Fibroblast of gingiva (primary cell): ENCODE measurements around the gene SLC25A12.
"Not testable (repeated sequence)": the region's sequence is repeated elsewhere in the genome, so short reads cannot be mapped to it uniquely, and the experiment has no call there.

Source experiments
- DNase-seq: peaks from one replicate; pipeline ENCODE4 v3.0.0-alpha.2; 2011; ENCODE audit warnings: low read depth

The SLC25A12 gene

DNA sequence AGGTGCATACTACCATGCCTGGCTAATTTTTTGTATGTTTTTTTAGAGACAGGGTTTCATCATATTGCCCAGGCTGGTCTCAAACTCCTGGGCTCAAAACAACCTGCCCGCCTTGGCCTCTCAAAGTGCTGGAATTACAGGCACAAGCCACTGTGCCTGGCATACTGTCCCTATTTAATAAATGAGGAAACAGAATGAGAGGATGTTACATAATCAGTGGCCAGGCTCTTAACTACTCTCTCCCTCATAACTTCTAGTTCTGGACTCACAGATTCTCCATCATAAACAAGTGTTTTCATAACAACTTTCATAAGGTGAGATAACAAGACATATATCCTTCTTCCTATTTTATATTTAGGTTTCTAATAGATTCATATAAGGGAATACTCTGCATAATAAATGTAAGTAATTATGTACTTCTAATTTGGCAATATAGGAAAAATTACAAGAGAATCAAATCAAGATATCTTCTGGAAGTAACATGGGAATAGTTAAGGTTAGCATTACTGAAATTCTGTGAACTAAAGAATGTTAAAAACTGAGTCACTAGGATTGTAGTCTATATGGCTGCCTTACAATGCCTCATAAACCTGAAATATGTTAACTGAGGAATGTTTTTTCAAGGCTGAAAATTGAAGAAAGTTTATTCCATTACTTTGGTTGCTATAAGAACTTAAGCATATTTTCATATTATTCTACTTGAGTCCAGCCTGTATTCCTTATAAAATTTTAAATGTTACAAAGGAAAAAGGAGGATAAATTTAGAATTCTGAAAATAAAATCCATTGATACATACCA is 71.3 kb downstream of the SLC25A12 start:
- no peak for DNase-seq

DNA sequence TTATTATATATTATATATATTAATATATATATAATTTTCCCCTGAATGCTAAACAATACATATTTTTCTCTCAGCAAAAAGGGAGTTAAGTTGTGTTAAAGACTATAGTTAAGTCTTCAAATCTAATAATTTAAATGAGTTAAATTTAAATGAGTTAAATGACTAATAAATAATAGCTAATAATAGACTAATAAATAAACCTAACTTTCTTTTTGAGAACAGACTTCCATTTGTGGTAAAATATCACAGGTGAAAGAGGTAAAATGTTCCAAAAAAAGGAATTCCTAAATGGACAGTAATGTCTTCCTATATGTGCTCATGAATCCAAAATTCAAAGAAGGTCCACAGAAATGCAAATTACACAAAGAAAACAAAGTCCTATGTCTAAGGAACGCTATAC is 74.6 kb downstream of the SLC25A12 start:
- no peak for DNase-seq

DNA sequence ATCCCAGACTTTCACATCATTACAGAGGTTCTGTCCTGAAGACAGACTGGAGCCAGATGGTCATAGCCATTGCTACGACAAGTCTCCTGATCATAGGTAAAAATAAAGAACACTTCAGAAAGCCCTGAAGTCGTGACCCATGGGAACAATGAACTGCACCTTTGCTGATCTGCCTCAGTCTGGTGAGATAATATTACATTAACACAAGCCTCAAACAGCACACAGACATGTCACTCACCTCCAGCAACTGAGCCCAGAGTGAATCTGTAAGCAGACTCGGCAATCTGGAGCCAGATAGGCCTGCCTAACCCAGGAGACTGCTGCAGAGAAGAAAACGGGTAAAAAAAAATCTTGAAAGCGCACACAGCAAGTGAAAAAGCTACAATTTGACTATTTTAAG is 79.2 kb downstream of the SLC25A12 start:
- DNase-seq: no peak

DNA sequence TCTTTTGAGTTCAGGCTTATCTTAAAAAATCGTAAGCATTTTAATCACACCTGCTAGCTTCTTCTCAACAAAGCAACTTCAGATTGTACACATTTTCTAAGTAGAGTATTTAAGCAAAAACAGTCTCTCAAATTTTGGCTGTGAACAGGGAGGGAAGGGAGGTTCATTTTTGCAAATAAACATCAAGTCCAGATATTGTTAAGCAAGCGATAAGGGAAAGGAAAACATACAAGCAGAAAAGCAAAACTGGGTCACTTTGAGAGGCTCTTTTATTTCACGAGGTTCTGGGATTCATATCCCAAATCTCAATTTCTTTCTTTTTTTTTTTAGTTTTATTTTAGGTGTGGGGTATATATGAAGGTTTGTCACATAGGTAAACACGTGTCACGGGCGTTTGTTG is 79.9 kb downstream of the SLC25A12 start:
- DNase-seq: no peak

DNA sequence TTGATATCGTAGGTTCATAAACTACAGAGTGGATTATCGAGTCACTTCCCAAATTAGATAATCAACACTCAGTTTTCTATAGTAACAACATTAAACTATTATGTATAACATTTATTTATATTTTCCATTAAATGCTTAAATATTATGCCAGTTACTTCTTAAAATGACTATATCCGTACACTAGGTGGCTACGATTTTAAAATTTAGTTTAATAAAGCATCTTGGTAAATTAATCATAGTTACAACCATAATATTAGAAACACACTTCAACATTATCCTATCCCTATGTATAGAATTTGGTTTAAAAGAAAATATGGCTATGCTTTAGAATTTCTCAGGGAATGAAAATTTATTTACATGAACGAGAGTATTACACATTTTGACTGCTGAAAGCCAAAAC is 80.3 kb downstream of the SLC25A12 start:
- no peak for DNase-seq

DNA sequence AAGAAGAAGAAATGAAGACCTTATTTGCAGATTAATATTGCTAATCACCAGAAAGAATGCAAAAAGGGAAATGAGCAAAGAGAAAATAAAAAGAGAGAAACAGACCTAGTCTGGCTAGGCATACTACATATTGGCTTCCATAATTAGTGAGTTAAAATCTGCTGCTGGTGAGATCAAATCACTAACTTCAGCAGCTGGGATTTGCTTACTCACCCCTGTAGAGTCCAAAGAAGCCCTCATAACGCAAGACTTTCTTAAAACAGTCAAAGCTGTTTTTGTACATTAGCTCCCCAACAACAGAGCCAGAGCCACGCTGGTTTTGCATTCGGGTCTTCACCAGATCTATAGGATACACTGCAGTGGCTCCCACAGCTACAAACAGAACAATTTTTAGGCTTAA is 80.9 kb downstream of the SLC25A12 start:
- DNase-seq: no peak

DNA sequence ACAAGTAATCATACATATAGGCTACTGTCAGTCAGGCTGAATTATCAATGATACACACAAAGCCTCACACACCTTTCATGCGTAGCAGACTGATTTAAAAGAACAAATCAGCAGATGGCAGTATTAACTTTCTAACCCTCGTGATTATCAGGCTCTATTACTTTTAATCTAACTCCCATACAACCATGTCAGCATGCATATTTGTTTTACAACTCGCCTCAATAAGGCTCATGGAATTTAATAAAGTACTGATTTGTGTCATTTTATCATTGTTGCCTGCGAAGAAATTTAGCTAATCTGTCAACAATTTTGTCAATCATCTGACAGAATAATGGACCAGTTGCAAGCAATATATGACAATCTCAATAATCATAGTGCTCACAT is 82.8 kb downstream of the SLC25A12 start:
- peak; percentile 45 for DNase-seq

DNA sequence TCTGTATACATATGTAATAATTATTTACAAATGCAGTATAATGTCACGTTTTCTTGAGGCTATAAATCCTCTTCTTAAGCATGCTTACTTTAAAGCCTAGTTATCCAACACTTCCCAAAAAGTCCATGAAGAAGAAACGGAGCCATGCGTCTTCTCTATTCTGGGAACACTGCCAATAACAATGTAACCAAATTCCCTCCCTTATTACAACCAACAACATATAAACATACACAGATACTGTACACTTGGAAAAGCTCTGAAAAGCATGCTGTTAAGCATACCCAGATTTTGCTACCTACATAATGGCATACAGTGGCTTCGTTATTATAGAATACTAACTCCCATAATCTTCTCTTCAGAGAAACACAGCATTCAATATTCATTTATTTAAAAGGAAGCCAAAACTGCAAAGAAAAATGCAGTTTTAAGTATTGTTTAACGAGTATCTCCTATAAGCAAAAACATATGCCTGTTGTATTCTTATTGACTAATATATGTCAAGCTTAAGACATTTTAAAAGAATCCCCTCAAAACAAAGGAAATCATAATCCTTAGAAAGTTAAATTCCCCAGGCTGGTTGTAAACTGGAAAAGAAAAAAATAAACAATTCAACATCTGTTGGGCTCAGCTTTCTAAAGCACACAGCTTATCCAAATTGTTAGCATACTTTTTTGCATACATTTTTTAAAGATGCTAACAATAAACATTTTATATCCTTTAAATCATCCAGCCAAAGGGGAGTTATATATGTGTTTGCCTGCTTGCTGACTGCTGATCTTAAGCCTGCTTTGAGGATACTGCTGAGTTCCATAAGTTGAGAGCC is 83.4 kb downstream of the SLC25A12 start:
- peak; percentile 72 for DNase-seq

DNA sequence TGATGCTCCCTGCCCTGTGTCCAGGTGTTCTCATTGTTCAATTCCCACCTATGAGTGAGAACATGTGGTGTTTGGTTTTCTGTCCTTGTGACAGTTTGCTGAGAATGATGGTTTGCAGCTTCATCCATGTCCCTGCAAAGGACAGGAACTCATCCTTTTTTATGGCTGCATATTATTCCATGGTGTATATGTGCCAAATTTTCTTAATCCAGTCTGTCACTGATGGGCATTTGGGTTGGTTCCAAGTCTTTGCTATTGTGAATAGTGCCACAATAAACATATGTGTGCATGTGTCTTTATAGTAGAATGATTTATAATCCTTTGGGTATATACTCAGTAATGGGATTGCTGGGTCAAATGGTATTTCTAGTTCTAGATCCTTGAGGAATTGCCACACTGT is 85.2 kb downstream of the SLC25A12 start:
- not testable (repeated sequence) for DNase-seq

DNA sequence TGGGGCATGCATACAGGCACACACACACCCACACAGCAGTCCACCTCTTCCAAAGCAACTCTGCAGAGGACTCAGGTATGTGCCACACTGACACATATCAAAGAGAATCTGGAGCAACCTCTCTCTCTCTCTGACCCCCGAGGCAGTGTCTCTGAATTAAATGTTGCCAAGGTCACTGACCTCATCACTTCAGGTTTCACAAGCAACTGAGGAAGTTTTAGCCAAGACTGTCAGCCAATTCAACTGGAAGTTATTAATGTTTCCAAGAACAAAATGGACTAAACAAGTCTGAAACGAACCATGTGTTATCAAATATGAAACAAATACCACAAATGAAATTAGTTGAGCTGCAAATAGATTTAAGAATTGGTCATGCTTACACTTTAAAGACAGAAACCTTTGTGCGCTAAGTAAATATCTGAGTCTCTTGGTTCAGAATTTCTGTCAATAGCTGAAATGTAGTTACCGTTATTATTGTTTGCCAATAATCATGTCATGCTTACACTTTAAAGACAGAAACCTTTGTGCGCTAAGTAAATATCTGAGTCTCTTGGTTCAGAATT is 86.1 kb downstream of the SLC25A12 start:
- peak; percentile 45 for DNase-seq

DNA sequence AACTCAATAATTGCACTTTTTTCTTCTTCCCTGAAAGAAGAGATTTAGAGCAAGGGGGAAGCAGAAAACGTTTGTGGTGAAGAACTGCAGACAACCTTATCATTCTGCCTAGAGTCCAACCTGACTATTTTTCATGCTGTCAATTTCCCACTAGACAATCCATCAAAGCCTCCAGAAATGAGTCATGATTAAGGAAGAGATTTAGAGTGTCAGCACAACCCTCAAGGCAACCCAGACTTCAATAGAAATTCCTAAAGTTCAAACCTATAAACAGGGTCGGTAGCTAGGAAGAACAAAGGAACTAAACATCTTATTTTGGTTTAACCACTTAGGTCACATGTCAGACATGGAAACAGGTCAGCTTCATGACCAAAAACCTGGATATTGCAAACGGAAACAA is 86.9 kb downstream of the SLC25A12 start:
- no peak for DNase-seq

DNA sequence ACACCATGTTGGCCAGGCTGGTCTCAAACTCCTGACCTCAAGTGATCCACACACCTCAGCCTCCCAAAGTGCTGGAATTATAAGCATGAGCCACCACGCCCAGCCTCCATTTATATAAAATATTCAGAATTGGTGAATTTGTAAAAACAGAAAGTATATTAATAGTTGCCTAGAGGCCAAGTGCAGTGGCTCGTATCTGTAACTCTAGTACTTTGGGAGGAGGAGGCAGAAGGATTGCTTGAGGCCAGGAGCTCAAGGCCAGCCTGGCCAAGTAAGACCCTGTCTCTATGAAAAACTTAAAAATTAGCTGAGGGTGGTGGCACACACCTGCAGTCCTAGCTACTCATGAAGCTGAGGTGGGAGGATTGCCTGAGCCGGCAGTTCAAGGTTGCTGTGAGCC is 89.6 kb downstream of the SLC25A12 start:
- no peak for DNase-seq

DNA sequence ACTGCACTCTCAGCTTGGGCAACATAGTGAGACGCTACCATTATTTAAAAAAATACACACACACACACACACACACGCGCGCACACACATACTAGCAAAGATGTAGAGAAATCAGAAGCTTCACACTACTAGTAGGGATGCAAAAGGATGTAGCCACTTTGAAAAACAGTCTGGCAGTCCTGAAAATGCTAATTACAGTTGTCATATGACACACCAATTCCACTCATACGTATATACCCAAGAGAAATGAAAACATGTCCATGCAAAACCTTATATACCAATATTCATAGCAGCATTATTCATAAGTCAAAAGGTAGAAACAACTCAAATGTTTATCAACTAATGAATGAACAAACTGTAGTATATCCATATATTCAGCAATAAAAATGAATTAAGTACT is 90.3 kb downstream of the SLC25A12 start:
- DNase-seq: no peak

DNA sequence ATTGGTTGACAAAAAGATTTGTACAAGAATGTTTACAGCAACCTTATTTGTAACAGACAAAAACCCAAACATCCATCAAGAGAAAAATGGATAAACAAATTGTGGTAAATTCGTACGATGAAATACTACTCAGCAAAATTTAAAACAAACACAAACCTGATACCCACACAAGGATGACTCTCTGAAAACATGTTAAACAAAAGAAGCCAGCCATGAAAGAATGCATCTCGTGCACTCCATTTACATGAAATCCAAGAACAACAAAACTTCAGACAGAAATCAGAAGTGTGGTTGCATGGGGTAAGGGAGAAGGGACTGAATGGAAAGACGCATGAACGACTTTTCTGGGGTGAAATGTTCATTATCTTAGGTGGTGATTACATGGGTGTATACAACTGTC is 93.4 kb downstream of the SLC25A12 start:
- peak; percentile 64 for DNase-seq

DNA sequence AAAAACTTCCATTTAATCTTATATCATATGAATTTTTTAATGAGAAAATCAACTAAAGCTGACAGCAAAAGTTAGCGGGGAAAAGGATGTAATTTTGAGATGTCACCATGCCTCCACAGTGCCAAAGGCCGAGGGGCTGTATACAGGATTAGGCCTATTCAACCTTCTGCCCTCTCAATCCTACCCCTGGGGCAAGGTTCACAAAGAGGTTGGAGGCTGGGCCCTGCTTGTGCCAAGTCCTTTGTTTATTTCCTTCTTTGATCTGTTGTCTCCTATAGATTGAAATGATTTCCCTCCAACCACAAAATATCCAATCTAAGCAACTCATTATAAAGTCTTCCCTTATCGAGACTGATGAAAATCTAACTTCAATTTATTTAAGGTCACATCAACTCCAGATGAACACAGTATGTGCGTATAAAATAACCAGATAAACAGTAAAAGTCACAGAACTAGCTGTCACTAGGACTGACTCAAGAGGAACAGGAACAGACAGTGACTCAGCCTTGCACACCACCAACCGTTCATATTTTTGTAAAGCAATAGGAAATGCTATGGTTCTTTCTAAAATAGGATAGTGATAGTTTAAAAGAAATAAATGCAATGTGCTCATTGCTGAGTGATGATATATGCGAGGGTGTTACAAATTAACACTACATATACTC is 95.8 kb downstream of the SLC25A12 start:
- DNase-seq: peak; percentile 35

DNA sequence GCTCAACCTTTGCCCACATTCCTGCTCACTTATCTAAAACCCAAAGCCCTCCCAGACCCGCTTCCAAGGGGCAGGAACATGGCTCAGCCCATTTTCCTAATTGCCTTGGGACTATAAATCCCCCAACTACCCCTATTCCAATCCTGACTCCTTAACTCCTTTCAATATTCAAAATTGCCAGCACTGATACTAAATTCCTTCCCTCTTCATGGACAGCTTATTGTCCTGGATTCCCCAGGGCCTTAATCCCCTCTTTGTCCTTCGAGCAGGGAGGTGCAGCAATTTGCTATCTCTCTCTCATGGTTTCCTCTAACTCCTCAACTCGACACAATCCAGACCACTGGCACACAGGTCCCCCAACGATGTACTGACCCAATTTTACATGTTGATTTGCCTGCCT is 99.1 kb downstream of the SLC25A12 start:
- no peak for DNase-seq

DNA sequence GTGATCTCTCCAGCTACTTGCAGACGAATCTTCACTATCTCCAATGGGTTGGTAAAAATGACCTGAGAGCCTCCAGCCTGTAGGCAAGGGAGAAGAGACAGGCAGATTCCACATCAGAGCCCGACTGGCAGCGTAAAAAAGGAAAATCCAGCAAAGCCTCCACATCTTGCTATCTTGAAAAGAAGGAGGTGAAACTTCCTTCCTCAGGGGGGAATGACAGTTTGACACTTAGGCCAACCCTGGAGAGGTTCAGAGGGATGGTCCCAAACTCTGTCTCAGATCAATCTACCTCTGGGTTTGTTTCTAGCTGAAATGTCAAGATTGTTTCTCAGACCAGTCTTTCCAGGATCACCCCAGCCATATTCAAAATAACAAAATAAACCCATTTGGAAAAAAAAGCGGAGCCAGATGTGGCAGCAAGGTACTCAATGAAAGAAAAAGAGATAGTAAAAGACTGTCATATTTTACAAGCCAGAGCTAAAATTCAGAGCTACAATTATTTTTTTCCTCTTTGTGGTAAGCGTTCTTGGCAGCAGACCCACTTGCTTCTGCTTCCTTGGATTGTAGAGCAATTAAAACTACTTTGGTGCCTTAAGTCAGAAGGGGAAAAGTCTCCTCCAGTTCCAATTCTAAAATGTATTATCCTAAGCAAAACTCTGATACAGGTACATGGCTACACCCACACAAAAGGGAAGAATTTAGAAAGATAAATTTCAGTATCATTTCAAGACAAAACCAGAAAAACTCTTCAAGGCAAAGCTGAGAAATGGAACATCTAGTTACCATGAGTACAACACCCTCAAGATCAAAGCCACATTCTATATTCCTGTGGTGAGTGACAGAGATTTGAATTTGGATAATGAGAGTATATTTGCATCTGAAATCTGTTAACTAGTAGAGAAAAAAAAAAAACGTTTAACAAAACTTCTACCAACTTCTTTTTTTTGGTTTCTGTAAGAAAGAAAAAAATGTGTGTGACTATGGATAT is 100.1 kb downstream of the SLC25A12 start:
- no peak for DNase-seq

DNA sequence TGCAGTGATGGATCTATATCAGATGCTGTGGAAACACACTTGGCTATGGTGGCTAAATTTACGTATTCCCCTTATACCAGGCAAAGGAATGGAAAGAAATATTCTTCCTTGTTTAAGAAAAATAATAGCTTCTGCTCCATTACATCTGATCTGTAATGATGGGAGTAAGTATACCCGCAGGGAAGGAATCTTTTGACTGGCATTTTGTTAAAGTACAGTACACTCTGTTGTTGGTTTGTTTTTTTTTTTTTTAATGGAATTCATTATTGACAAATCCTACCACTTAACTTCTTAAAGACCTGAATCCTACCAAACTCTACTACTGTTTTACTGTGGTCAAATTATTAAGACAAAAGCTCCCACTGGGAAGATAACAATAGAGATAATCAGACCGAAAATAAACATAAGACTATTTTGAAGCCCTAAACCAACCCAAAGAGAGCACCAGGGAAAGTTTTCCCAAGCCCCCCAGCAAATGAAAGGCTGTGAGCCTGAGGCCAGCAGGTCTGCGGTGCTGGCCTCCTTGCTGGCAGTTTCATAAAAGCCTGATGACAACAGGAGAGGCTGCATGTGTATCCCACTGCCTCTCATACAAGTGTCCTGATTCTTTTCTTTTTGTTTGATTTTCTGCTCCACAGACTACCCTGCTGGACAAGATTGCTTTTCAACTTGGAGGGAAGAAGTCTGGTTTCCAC is 101.0 kb downstream of the SLC25A12 start:
- no peak for DNase-seq

DNA sequence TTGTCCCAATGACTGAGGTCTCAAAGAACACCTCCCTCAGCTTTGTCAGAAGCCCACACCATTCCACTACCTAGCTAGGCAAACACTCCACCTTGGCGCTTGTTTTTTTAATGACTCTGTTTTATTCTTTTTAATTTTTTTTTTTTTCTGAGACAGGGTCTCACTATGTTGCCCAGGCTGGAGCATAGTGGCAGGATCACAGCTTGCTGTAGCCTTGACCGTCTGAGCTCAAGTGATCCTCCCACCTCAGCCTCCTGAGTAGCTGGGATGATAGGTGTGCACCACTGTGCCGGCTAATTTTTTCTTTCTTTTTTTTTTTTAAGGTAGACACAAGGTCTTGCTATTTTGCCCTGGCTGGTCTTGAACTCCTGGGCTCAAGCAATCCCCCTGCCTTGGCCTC is 101.9 kb downstream of the SLC25A12 start:
- no peak for DNase-seq

DNA sequence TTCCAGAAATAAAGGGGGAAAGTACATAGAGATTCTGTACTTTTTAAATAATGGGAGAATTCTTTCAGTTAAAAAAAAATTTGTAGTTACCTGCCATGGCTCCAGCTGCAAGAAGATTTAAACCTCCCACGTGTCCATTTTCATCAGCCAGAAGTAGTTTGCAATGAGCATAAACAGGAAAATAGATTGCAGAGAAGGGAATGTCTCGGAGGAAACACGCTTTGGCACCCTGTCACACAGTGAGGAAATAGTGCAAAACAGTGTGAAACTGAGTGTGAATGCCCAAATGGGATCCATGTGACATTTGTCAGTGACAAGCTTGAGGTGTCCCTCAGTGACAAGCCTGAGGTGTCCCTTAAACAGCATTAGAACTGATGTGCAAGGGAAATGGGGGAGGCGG is 102.7 kb downstream of the SLC25A12 start:
- DNase-seq: no peak

DNA sequence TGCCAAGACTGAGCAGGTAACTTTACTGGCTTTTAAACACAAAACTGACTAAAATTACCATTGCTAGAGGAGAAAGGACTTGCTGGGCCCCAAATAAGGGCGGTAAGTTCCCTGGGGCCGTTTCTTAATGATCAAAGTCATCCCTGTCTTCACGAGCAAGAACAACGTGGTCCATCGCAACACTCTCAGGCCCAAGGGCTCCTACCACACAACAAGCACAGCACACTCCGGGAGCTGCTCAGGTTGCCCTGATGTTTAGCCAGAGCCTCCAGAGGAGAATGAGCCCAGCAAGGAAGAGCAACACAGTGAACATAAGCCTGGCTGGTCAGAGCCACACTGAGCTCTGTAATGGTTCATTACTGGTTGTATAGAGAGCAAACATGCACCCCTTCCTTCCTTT is 104.1 kb downstream of the SLC25A12 start:
- DNase-seq: no peak
